SK-N-SH treated with all-trans-retinoic acid at 6 μM for 48 hours (cell line): ENCODE measurements around the gene MEIS1.

ENCODE experiments used
- ATAC-seq: fragments of 200-7000 bp; cut with Tn5 transposase; 3 replicates; pipeline ENCODE4 v1.9.1; 2020; ENCODE audit warnings: mild to moderate bottlenecking, moderate library complexity
- ARNTL ChIP-seq: fragments of 450-650 bp; formaldehyde crosslinking; IDR thresholded peaks from 2 replicates; pipeline ENCODE4 v1.5.0; 2020; ENCODE audit warnings: low read depth, mild to moderate bottlenecking, moderate library complexity, borderline replicate concordance
- BACH2 ChIP-seq: fragments of 250-450 bp; sonication (Bioruptor Pico); IDR thresholded peaks from 2 replicates; pipeline ENCODE4 v1.9.0; 2021; ENCODE audit warnings: mild to moderate bottlenecking, borderline replicate concordance
- CSDC2 ChIP-seq: fragments of 250-450 bp; sonication (Bioruptor Pico); IDR thresholded peaks from 2 replicates; pipeline ENCODE4 v1.5.0; 2020; ENCODE audit warnings: mild to moderate bottlenecking, moderate library complexity
- GLIS3 ChIP-seq: fragments of 250-450 bp; sonication (Bioruptor Pico); IDR thresholded peaks from 2 replicates; pipeline ENCODE4 v1.5.0; 2020; ENCODE audit warnings: mild to moderate bottlenecking, moderate library complexity
- OSR1 ChIP-seq: fragments of 250-450 bp; sonication (Bioruptor Pico); IDR thresholded peaks from 2 replicates; pipeline ENCODE4 v1.8.0; 2022; ENCODE audit warnings: moderate library complexity, mild to moderate bottlenecking, inconsistent platforms
- SNAI2 ChIP-seq: fragments of 250-450 bp; sonication (Bioruptor Pico); IDR thresholded peaks from 2 replicates; pipeline ENCODE4 v1.5.0; 2020; ENCODE audit warnings: mild to moderate bottlenecking, moderate library complexity
- TCF4 ChIP-seq: fragments of 250-450 bp; sonication (Bioruptor Pico); IDR thresholded peaks from 2 replicates; pipeline ENCODE4 v1.8.0; 2021; ENCODE audit warnings: mild to moderate bottlenecking, moderate library complexity, borderline replicate concordance
- TOX ChIP-seq: fragments of 250-450 bp; sonication (Bioruptor Pico); IDR thresholded peaks from 2 replicates; pipeline ENCODE4 v1.8.0; 2021; ENCODE audit warnings: mild to moderate bottlenecking, moderate library complexity, borderline replicate concordance
- ZC3H10 ChIP-seq: fragments of 250-450 bp; sonication (Bioruptor Pico); IDR thresholded peaks from 2 replicates; pipeline ENCODE4 v1.5.1; 2021; ENCODE audit warnings: mild to moderate bottlenecking, moderate library complexity
- ZFP3 ChIP-seq: fragments of 250-450 bp; sonication (Bioruptor Pico); IDR thresholded peaks from 2 replicates; pipeline ENCODE4 v1.5.0; 2020; ENCODE audit warnings: mild to moderate bottlenecking, moderate library complexity
- ZNF565 ChIP-seq: fragments of 450-650 bp; formaldehyde crosslinking; conservative IDR thresholded peaks from 2 replicates; pipeline ENCODE4 v1.5.0; 2020; ENCODE audit warnings: low read depth, mild to moderate bottlenecking, moderate library complexity
- ZNF70 ChIP-seq: fragments of 450-650 bp; formaldehyde crosslinking; IDR thresholded peaks from 2 replicates; pipeline ENCODE4 v1.5.0; 2020; ENCODE audit warnings: mild to moderate bottlenecking, moderate library complexity
- ZNF8 ChIP-seq: fragments of 450-650 bp; formaldehyde crosslinking; IDR thresholded peaks from 2 replicates; pipeline ENCODE4 v1.5.0; 2020; ENCODE audit warnings: mild to moderate bottlenecking, moderate library complexity
- TF ChIP-seq, protein P1 (sequence below): fragments of 250-450 bp; sonication (Bioruptor Pico); IDR thresholded peaks from 2 replicates; pipeline ENCODE4 v1.8.0; 2021; ENCODE audit warnings: low read depth, mild to moderate bottlenecking, moderate library complexity, borderline replicate concordance
- TF ChIP-seq, protein P2 (sequence below): fragments of 250-450 bp; sonication (Bioruptor Pico); IDR thresholded peaks from 2 replicates; pipeline ENCODE4 v1.8.0; 2020; ENCODE audit warnings: mild to moderate bottlenecking, moderate library complexity, borderline replicate concordance
- TF ChIP-seq, protein P3 (sequence below): fragments of 250-450 bp; sonication (Bioruptor Pico); IDR thresholded peaks from 2 replicates; pipeline ENCODE4 v1.5.1; 2020; ENCODE audit warnings: low read depth, mild to moderate bottlenecking, moderate library complexity
- TF ChIP-seq, protein P4 (sequence below): fragments of 250-450 bp; sonication (Bioruptor Pico); IDR thresholded peaks from 2 replicates; pipeline ENCODE4 v1.5.1; 2021; ENCODE audit warnings: mild to moderate bottlenecking, moderate library complexity
- TF ChIP-seq, protein P5 (sequence below): fragments of 250-450 bp; sonication (Bioruptor Pico); IDR thresholded peaks from 2 replicates; pipeline ENCODE4 v1.5.0; 2020; ENCODE audit warnings: mild to moderate bottlenecking, moderate library complexity

Gene MEIS1

DNA sequence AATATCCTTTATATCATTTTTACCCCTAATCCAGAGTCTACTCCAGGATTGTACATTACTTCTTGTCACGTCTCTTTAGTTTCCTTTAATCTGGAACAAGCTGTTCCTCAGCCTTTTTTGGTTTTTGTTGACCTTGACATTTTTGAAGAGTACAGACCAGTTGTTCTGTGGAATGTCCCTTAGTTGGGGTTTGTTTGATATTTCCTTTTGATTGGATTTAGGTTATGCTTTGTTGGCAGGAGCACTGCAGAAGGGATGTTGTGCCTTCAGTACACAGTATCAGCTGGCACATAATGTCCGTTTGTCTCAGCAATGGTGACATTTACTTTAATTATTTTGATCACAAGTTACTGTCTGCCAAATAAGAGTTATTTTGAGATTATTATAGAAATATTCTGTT, 160.6 kb downstream of the MEIS1 start:
- TF ChIP-seq BACH2 (CRISPR knock-in tag) = no peak
- TF ChIP-seq, protein P1, sequence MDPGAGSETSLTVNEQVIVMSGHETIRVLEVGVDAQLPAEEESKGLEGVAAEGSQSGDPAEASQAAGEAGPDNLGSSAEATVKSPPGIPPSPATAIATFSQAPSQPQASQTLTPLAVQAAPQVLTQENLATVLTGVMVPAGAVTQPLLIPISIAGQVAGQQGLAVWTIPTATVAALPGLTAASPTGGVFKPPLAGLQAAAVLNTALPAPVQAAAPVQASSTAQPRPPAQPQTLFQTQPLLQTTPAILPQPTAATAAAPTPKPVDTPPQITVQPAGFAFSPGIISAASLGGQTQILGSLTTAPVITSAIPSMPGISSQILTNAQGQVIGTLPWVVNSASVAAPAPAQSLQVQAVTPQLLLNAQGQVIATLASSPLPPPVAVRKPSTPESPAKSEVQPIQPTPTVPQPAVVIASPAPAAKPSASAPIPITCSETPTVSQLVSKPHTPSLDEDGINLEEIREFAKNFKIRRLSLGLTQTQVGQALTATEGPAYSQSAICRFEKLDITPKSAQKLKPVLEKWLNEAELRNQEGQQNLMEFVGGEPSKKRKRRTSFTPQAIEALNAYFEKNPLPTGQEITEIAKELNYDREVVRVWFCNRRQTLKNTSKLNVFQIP (CRISPR knock-in tag) = no peak
- TF ChIP-seq ARNTL (CRISPR knock-in tag) = no peak
- TF ChIP-seq TOX = no peak
- TF ChIP-seq, protein P2, sequence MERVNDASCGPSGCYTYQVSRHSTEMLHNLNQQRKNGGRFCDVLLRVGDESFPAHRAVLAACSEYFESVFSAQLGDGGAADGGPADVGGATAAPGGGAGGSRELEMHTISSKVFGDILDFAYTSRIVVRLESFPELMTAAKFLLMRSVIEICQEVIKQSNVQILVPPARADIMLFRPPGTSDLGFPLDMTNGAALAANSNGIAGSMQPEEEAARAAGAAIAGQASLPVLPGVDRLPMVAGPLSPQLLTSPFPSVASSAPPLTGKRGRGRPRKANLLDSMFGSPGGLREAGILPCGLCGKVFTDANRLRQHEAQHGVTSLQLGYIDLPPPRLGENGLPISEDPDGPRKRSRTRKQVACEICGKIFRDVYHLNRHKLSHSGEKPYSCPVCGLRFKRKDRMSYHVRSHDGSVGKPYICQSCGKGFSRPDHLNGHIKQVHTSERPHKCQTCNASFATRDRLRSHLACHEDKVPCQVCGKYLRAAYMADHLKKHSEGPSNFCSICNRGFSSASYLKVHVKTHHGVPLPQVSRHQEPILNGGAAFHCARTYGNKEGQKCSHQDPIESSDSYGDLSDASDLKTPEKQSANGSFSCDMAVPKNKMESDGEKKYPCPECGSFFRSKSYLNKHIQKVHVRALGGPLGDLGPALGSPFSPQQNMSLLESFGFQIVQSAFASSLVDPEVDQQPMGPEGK (CRISPR knock-in tag) = no peak
- no peak for TF ChIP-seq ZNF565 (CRISPR knock-in tag)
- TF ChIP-seq ZFP3 (CRISPR knock-in tag) = no peak
- TF ChIP-seq CSDC2 (CRISPR knock-in tag) = no peak
- TF ChIP-seq ZNF8 (CRISPR knock-in tag) = no peak
- no peak for ATAC-seq

DNA sequence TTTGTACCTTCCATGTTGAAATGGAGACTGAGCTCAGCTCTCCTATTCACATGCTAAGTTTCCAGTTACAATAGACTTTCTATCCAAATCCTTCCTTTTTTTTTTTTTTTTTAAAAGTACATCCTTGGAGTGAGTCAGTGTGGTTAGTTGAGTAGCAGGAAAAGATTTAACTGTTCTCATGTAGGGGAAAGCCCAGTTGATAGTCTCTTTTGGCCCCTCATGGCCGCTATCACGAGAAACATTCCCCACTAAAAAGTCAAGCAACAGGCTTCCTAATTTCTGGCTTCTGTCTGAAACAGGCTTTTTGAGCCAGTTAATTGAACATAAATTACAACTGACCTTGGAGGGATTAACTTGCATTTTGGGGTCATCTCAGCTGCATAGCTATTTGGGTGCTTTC, 161.3 kb downstream of the MEIS1 start:
- TF ChIP-seq OSR1 = no peak
- no peak for TF ChIP-seq ZNF70
- TF ChIP-seq ZC3H10 (CRISPR knock-in tag) = no peak
- TF ChIP-seq, protein P2 (CRISPR knock-in tag) = no peak
- no peak for TF ChIP-seq ZNF8 (CRISPR knock-in tag)
- no peak for TF ChIP-seq GLIS3 (CRISPR knock-in tag)
- no peak for ATAC-seq

DNA sequence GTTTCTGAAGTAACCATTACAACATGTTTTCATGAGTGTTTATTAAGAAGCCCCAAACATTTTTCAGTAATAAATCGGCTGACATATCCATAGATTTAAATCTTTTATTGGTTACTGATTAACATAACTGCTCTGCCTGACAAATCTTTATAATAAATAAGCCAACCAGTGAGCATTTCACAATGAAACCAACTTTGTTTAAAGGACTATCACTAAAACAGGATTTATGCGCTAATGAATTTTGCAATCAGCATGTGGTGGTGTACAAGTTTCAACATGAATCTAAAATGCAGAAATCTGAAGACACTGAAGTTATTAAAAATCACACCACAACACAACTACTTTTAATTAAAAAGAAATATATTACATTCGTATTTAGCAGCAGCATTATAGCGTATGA, 166.7 kb downstream of the MEIS1 start:
- no peak for ATAC-seq
- TF ChIP-seq SNAI2 (CRISPR knock-in tag) = no peak
- no peak for TF ChIP-seq ZFP3 (CRISPR knock-in tag)
- TF ChIP-seq ZNF70 = no peak
- TF ChIP-seq ZNF565 (CRISPR knock-in tag) = no peak
- TF ChIP-seq, protein P3, sequence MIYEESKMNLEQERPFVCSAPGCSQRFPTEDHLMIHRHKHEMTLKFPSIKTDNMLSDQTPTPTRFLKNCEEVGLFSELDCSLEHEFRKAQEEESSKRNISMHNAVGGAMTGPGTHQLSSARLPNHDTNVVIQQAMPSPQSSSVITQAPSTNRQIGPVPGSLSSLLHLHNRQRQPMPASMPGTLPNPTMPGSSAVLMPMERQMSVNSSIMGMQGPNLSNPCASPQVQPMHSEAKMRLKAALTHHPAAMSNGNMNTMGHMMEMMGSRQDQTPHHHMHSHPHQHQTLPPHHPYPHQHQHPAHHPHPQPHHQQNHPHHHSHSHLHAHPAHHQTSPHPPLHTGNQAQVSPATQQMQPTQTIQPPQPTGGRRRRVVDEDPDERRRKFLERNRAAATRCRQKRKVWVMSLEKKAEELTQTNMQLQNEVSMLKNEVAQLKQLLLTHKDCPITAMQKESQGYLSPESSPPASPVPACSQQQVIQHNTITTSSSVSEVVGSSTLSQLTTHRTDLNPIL (CRISPR knock-in tag) = no peak
- TF ChIP-seq, protein P4, sequence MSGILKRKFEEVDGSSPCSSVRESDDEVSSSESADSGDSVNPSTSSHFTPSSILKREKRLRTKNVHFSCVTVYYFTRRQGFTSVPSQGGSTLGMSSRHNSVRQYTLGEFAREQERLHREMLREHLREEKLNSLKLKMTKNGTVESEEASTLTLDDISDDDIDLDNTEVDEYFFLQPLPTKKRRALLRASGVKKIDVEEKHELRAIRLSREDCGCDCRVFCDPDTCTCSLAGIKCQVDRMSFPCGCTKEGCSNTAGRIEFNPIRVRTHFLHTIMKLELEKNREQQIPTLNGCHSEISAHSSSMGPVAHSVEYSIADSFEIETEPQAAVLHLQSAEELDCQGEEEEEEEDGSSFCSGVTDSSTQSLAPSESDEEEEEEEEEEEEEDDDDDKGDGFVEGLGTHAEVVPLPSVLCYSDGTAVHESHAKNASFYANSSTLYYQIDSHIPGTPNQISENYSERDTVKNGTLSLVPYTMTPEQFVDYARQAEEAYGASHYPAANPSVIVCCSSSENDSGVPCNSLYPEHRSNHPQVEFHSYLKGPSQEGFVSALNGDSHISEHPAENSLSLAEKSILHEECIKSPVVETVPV (CRISPR knock-in tag) = no peak
- TF ChIP-seq, protein P5, sequence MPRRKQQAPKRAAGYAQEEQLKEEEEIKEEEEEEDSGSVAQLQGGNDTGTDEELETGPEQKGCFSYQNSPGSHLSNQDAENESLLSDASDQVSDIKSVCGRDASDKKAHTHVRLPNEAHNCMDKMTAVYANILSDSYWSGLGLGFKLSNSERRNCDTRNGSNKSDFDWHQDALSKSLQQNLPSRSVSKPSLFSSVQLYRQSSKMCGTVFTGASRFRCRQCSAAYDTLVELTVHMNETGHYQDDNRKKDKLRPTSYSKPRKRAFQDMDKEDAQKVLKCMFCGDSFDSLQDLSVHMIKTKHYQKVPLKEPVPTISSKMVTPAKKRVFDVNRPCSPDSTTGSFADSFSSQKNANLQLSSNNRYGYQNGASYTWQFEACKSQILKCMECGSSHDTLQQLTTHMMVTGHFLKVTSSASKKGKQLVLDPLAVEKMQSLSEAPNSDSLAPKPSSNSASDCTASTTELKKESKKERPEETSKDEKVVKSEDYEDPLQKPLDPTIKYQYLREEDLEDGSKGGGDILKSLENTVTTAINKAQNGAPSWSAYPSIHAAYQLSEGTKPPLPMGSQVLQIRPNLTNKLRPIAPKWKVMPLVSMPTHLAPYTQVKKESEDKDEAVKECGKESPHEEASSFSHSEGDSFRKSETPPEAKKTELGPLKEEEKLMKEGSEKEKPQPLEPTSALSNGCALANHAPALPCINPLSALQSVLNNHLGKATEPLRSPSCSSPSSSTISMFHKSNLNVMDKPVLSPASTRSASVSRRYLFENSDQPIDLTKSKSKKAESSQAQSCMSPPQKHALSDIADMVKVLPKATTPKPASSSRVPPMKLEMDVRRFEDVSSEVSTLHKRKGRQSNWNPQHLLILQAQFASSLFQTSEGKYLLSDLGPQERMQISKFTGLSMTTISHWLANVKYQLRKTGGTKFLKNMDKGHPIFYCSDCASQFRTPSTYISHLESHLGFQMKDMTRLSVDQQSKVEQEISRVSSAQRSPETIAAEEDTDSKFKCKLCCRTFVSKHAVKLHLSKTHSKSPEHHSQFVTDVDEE = no peak
- TF ChIP-seq TCF4 (CRISPR knock-in tag) = no peak
